Measurements from ENCODE around the gene ZNG1C.
"Not testable (repeated sequence)": the region's sequence is repeated elsewhere in the genome, so short reads cannot be mapped to it uniquely, and the experiment has no call there.

- not testable (repeated sequence) for TF ChIP-seq CTCF (conservative IDR thresholded peaks at IDR 0.05; ENCODE audit: low read depth, low read length); EZH2 (IDR thresholded peaks at IDR 0.05; ENCODE audit: low read length, unreplicated experiment); EZH2phosphoT487 (IDR thresholded peaks at IDR 0.05; ENCODE audit: borderline replicate concordance, low read length)
Observed at GRCh38 chr9:68336639-68337339, 95.0 kb downstream of the ZNG1C start.

Data from PC-3 (cell line).